Activated naive CD4-positive, alpha-beta T cell treated with anti-CD3 and anti-CD28 coated beads, Interleukin-2, amount 10 ng/mL, durations not matched to agents 7 days and 5 days (primary cell): Measurements from ENCODE around the gene TMEM8B.
A peak's percentile ranks its signal among the peaks of the same experiment; 100 is the strongest.

Source experiments
- CTCF ChIA-PET: fragments of 350-600 bp; sonication (Branson Sonifier 250); formaldehyde crosslinking; loops from one replicate; lab custom pipeline; 2021; ENCODE audit warnings: antibody characterized with exemption; lab: Charles Lee
- DNase-seq: peaks from one replicate; pipeline ENCODE4 v3.0.0-alpha.2; 2020
- H3K27ac Mint-ChIP-seq: one replicate; pipeline ENCODE4 v1.8.0; 2021; ENCODE audit warnings: mild to moderate bottlenecking, moderate library complexity, mixed read lengths
- H3K27me3 Mint-ChIP-seq: one replicate; pipeline ENCODE4 v1.8.0; 2021; ENCODE audit warnings: mild to moderate bottlenecking, mixed read lengths
- H3K36me3 Mint-ChIP-seq: one replicate; pipeline ENCODE4 v1.8.0; 2021; ENCODE audit warnings: mixed read lengths
- H3K4me1 Mint-ChIP-seq: one replicate; pipeline ENCODE4 v1.8.0; 2021; ENCODE audit warnings: mixed read lengths
- H3K4me3 Mint-ChIP-seq: one replicate; pipeline ENCODE4 v1.8.0; 2021; ENCODE audit warnings: mild to moderate bottlenecking, moderate library complexity, mixed read lengths
- H3K9me3 Mint-ChIP-seq: one replicate; pipeline ENCODE4 v1.8.0; 2021; ENCODE audit warnings: mixed read lengths

TMEM8B gene

DNA sequence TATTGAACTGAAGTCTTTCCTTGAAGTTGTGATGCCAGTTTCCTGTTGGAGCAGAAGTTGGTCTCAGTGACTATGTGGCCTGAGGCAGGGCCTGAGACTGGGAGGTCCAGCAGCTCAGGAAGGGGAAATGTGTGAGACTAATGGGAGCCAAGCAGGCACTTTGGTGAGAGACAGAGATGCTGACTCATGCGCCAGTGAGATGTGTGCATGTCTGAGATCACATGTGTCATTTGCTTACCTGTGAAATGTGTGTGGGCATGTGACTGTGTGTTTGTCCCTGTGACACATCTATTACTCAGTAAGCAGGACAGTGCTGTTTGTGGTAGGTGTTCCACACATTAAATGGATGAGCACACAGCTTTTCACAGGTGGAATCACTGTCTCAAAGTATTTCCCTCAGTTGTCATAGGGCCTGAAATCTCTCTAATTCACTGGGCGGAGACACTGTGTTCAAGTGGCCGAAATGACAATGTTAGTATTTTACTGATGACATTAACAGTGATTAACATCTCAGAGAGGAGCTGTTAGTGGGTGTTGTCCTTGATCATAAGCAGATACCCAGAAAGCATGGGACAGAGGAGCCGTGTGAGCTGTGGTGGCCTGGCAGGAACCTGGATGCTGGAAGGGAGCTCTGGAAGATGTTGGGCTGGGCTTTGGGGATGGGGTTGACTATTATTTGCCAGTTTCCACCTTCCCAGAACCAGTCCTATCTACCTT, 30.2 kb upstream of the TMEM8B start:
- DNase-seq = no peak
- Mint-ChIP-seq H3K27me3 (no peaks in the 10 kb centered on the region), H3K27ac (no peak overlapping the region), H3K4me1 (peaks cover 13% of the 10 kb centered on the region), H3K36me3 (peaks cover 8% of the 10 kb centered on the region), H3K4me3 (no peak overlapping the region), H3K9me3 (no peaks in the 10 kb centered on the region)
- CTCF ChIA-PET = interaction anchor here (1.2 to 3.8 kb wide), 3 partner anchors 13 to 42 kb away, joined by 4 to 10 read pairs (median 5); partner anchors contain the start of gene SPAG8

DNA sequence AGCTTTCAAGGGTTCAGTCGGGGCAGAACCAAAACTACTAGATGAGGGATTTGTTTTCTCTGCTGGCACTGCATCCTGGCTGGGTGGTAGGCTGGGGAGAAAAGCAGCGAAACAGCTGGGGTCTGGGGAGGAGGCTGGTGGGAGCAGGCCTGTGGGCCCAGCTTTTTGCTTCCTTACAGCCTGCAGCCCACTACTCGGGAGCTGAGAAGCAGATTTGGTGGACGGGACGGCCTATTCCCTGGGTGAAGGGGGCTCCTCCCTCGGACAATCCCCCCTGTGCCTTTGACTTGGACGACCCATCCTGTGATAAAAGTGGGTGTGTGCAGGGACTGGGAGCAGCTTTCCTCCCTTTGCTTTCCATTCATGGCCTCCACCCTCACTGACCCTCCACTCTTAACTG, 28.5 kb upstream of the TMEM8B start:
- Mint-ChIP-seq H3K4me3 (no peak overlapping the region), H3K36me3 (peaks cover 13% of the 10 kb centered on the region), H3K27me3 (no peaks in the 10 kb centered on the region), H3K27ac (no peak overlapping the region), H3K9me3 (no peaks in the 10 kb centered on the region), H3K4me1 (peaks cover 6% of the 10 kb centered on the region)
- CTCF ChIA-PET = interaction anchor here (1.9 kb wide), 1 partner anchor 11 kb away, joined by 12 read pairs; no protein-coding TSS in a partner anchor
- DNase-seq = no peak

DNA sequence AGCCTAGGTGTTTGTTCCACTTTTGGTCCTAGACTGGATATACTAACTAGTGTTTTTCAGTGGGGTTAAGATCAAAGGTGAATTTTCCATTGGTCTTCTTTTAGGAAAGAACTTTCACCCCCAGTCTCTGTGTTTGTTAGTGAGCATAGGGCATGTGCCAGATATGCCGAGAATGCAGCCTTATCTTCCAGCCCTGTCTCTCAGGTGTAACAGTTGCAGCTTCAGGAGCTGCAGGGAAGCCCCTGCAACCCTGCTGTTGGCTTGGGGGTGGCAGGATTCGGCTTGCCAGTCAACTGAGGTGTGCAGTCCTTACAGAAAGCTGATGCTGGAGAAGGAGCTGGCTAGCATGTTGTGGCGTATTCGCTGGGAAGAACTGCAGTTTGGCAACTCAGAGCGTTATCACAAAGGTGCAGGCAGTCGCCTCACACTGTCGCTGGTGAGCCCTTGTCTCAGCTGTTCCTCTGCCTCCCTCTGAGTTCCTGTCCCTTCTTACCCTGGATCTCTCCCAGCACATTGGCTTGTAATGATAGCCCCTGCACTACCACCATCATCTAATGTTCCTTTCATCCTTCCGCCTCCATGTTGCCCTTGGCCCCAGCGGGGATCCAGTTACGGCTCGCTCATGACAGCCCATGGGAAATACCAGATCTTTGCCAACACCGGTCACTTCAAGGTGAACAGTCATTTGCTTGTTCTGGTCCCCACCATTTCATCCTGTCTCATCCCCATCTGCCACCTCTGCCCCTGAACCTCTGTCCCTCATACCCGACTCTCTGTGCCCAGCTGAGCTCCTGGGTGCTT, 27.5 kb upstream of the TMEM8B start:
- no peak for DNase-seq
- Mint-ChIP-seq H3K27me3 (no peaks in the 10 kb centered on the region), H3K4me3 (no peak overlapping the region), H3K36me3 (peaks cover 16% of the 10 kb centered on the region), H3K27ac (no peak overlapping the region), H3K4me1 (peaks cover 6% of the 10 kb centered on the region), H3K9me3 (no peaks in the 10 kb centered on the region)
- CTCF ChIA-PET = interaction anchor here (1.9 kb wide), 1 partner anchor 12 kb away, joined by 12 read pairs; no protein-coding TSS in a partner anchor

DNA sequence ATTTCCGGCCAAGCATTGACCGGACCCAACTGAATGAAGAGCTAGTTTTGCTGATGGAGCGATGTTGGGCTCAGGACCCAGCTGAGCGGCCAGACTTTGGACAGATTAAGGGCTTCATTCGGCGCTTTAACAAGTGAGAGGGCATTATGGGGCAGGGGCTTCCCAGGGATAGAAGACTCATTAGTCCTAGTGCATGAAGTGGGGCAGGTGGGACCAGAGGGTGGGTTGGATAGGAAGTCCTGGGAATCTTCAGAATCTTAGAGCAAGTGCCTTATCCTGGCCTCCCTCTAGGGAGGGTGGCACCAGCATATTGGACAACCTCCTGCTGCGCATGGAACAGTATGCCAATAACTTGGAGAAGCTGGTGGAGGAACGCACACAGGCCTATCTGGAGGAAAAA, 22.9 kb upstream of the TMEM8B start:
- peaks cover 7% of the 10 kb centered on the region for H3K4me1 Mint-ChIP-seq
- DNase-seq = no peak
- peaks cover 23% of the 10 kb centered on the region for H3K36me3 Mint-ChIP-seq
- no peaks in the 10 kb centered on the region for H3K9me3 Mint-ChIP-seq
- CTCF ChIA-PET = interaction anchor here (1.3 to 2.8 kb wide), 3 partner anchors 16 to 108 kb away, joined by 3 to 10 read pairs (median 6); no protein-coding TSS in a partner anchor
- H3K27me3 Mint-ChIP-seq = no peaks in the 10 kb centered on the region
- H3K27ac Mint-ChIP-seq = no peak overlapping the region
- no peak overlapping the region for H3K4me3 Mint-ChIP-seq

DNA sequence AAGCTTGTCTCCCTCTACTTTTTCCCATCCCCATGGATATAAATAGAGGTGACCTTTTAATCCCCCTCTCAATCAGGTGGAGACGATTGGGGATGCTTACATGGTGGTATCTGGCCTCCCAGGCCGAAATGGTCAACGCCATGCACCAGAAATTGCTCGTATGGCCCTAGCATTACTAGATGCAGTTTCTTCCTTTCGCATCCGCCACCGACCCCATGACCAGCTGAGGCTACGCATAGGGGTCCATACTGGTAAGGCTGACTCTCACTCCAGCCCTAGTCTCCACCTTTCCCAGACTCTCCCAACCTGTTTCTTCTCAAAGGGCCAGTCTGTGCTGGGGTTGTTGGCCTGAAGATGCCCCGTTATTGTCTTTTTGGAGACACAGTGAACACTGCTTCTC, 20.6 kb upstream of the TMEM8B start:
- H3K4me3 Mint-ChIP-seq = no peak overlapping the region
- H3K4me1 Mint-ChIP-seq = peaks cover 31% of the 10 kb centered on the region
- peaks cover 22% of the 10 kb centered on the region for H3K36me3 Mint-ChIP-seq
- CTCF ChIA-PET = interaction anchor here (2.4 kb wide), 1 partner anchor 18 kb away, joined by 7 read pairs; no protein-coding TSS in a partner anchor
- H3K9me3 Mint-ChIP-seq = no peaks in the 10 kb centered on the region
- no peak for DNase-seq
- H3K27me3 Mint-ChIP-seq = no peaks in the 10 kb centered on the region
- no peak overlapping the region for H3K27ac Mint-ChIP-seq

DNA sequence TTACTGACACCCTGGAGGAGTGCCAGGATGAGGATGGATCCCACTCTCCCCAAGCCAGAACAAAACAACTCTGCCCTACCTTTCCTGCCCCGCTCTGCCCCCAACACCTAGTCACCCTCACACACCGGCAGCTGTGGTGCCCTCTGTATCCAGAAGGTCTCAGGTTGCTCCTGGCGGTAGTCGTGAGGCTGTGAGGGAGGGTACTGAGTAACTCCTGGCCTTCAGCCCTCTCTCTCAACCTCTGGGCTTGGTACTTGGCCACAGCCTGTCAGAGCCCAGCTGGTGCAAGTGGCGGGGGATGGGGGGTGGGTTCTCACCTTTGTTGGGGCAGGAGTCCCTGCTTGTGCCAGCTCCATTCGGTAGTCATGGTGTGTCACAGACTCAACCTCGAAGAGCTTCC, 18.9 kb upstream of the TMEM8B start:
- no peak overlapping the region for H3K4me3 Mint-ChIP-seq
- no peak for DNase-seq
- no peak overlapping the region for H3K27ac Mint-ChIP-seq
- H3K9me3 Mint-ChIP-seq = no peaks in the 10 kb centered on the region
- H3K27me3 Mint-ChIP-seq = no peaks in the 10 kb centered on the region
- peaks cover 40% of the 10 kb centered on the region for H3K4me1 Mint-ChIP-seq
- peaks cover 24% of the 10 kb centered on the region for H3K36me3 Mint-ChIP-seq
- CTCF ChIA-PET = interaction anchor here (2.4 kb wide), 1 partner anchor 20 kb away, joined by 7 read pairs; no protein-coding TSS in a partner anchor

DNA sequence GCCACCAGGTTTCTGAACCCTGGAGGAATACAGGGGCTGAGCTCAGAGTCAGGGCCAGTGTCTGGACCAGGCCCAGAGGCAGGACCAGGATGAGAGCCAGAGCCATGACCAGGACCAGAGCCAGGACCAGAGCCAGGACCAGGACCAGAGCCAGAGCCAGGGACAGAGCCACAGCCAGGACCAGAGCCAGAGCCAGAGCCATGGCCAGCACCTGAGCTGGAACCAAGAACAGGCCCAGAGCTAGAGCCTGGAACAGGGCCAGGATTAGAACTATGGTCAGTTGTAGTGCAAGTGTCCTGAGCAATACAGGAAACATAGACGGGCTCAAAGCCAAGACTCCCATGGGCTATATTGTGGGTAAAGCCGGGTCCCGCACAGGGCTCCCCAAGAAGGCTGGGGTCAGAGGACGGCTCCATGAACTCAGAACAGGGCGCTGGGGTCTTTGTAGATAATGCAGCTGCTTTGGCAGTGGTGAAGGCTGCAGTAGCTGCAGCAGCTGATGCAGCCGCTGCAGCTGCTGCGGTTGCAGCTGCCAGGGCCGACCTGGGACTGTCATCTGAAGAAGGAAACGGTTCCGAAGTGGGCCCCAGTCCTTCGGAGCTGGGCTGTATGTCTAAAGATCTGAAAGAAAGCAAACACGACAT, 17.5 kb upstream of the TMEM8B start:
- H3K27me3 Mint-ChIP-seq = peaks cover 4% of the 10 kb centered on the region
- H3K36me3 Mint-ChIP-seq = peaks cover 22% of the 10 kb centered on the region
- peak overlapping the region; percentile 96 for H3K27ac Mint-ChIP-seq
- H3K4me3 Mint-ChIP-seq = peak overlapping the region; percentile 74
- CTCF ChIA-PET = interaction anchor here (0.8 to 2.7 kb wide), 10 partner anchors 13 to 208 kb away, joined by 3 to 14 read pairs (median 4); partner anchors contain the start of genes CCDC107, CREB3, RMRP and TLN1
- H3K9me3 Mint-ChIP-seq = peaks cover 3% of the 10 kb centered on the region
- H3K4me1 Mint-ChIP-seq = peaks cover 47% of the 10 kb centered on the region
- no peak for DNase-seq

DNA sequence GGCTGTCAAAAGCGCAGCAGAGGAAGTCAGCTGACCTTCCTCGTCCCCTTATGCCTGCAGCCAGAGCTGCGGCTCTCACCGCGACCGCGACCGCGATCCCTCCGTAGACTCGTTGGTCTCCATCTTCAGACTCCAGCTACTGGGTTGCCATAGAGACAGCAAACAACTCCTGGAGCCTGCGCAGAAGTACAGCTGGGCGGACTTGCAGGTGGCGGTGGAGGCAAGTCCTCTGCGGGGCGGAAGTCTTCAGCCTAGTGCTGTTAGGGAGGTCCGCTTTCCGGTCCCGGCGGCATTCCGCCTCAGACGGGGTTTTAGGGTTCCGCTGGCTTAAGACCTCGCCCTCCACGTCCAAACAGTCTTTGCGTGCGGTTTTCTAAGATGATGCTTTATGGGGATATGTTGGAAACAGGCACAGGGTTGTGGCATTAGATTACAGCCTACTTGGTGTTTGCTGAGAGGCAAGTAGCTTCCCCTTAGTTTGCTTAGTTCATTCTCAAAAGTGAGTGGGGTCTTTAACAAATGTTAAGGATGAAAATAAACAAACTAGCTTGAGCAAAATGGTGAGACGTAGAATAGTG, 16.9 kb upstream of the TMEM8B start, which contains the start of gene SPAG8:
SPAG8 (minus strand) TSS at position 238 of the 578 bp plus-strand sequence; CDS start at position 123, 115 bp downstream.
- Mint-ChIP-seq H3K4me1 (peaks cover 47% of the 10 kb centered on the region), H3K9me3 (peaks cover 3% of the 10 kb centered on the region), H3K4me3 (peak within 1 kb of the TSS; percentile 74), H3K27me3 (peaks cover 10% of the 10 kb centered on the region), H3K36me3 (peaks cover 18% of the 10 kb centered on the region), H3K27ac (peak within 1 kb of the TSS; percentile 96)
- peak; percentile 98 for DNase-seq
- CTCF ChIA-PET = interaction anchor here (0.8 to 2.7 kb wide), 10 partner anchors 13 to 208 kb away, joined by 3 to 14 read pairs (median 4); partner anchors contain the start of genes CCDC107, CREB3, RMRP and TLN1

DNA sequence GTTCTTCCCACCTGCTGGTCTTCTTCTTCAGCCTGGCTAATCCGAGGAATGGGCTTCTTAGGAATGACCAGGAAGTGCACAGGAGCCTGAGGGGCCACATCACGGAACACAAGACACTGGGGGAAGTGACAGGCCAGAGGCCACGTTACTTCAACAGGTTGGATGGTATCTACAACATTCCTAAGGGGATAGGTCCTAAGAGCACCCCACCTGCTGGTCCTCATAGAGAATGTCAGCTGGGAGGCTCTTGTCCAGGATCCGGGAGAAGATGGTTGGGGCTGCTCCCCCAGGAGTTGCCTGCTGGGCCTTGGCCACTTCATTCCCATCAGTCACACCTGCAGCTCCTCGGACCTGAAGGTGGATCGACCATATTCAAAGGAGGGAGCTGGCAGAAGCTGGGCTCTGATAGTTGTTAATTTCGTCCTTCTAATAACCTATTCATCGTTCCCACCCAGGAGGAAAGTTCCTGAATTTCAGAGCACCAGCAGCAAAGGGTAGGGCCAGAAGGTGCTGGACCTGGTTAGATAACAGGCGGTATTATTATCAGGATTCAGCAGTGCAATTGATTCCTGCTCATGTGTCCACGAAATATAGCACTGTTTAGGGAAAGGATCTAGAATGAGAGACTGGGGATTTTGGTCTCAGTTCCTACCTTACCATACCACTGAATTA, 15.5 kb upstream of the TMEM8B start:
- CTCF ChIA-PET = interaction anchor here (0.9 to 2.7 kb wide), 10 partner anchors 13 to 203 kb away, joined by 3 to 14 read pairs (median 4); no protein-coding TSS in a partner anchor
- DNase-seq = no peak
- Mint-ChIP-seq H3K9me3 (peaks cover 3% of the 10 kb centered on the region), H3K4me1 (peaks cover 47% of the 10 kb centered on the region), H3K27me3 (peaks cover 25% of the 10 kb centered on the region), H3K4me3 (peak overlapping the region; percentile 83), H3K36me3 (peaks cover 16% of the 10 kb centered on the region), H3K27ac (peak overlapping the region; percentile 91)

DNA sequence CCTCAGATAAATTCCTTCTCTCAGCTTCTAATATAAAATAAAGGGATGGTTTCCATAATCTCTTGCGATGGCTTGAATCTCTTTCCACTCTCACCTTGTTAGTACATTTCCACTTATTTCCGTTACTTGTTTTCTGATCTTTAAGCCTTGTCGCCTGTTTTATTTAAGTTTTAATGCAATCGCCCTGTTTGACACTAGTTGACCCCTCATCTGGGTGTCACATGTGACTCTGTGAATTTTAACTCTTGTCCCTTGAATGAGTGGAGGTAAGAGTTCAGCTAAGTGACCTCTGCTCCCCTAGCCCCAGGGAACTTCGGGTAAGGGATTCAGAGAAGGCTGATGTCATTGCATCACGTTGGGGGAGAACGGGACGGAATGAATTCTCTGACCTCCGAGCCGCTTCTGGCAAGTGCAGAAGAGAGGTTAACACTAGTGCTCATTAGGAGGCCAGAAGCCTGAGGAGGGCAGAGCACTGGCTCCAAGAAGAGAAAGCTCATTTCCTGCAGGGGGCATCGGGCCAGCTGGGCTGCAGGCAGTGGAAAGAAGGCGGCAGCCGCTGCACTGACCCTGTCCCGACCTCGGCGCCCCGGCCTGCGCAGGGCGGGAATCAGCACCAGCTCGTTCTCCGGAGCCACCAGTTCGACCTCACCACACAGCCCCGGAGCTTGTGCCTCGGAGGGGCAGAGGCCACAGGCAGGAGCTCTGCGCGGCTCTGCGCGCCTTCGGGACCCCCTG, 14.8 kb upstream of the TMEM8B start:
- Mint-ChIP-seq H3K4me3 (peak overlapping the region; percentile 83), H3K9me3 (peaks cover 3% of the 10 kb centered on the region), H3K4me1 (peaks cover 47% of the 10 kb centered on the region), H3K36me3 (peaks cover 14% of the 10 kb centered on the region), H3K27ac (peak overlapping the region; percentile 91), H3K27me3 (peaks cover 28% of the 10 kb centered on the region)
- peak; percentile 64 for DNase-seq
- CTCF ChIA-PET = interaction anchor here (0.8 to 2.7 kb wide), 8 partner anchors 12 to 203 kb away, joined by 3 to 14 read pairs (median 3); no protein-coding TSS in a partner anchor

DNA sequence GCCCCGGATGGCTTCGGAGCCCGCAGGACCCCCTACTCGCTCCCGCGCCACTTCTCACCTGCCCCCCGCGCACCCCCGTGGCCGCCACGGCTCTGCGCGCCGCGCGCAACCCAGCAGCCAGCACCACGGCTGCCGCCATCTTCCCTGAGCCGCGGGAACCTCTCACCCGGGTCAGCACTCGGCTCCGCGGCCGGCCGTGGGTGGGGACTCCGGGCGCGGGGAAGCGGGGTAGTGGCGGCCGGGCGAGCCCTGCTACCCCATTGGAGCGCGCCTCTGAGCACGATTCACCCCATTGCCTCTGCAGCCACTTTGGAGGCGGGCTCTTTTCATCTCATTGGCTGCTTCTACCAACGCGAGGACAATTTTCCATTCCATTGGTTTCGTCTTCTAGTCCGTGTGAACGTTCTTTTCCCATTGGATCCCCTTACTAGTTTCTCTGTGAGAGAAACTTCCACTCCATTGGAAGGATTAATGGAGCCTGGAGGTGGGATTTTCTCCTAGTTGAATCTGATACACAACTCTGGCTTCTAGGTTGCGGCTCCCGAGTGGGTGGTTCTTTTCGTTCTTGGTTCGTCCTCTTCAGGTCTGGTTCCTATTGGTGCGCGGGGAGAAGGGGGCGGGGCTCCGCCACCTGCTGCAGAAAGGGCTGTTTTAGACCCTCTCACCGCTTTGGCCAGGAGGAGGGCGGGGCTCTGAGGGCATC, 14.0 kb upstream of the TMEM8B start, which contains the start of gene HINT2:
HINT2 (minus strand) TSS at position 202 of the 703 bp plus-strand sequence; CDS start at position 139, 63 bp downstream.
- DNase-seq = peak; percentile 100
- Mint-ChIP-seq H3K36me3 (peaks cover 13% of the 10 kb centered on the region), H3K4me1 (peaks cover 47% of the 10 kb centered on the region), H3K27me3 (peaks cover 31% of the 10 kb centered on the region), H3K9me3 (peaks cover 3% of the 10 kb centered on the region), H3K27ac (peak within 1 kb of the TSS; percentile 97), H3K4me3 (peak within 1 kb of the TSS; percentile 83)
- CTCF ChIA-PET = interaction anchor here (0.8 to 1.9 kb wide), 5 partner anchors 12 to 204 kb away, joined by 3 to 14 read pairs (median 3); no protein-coding TSS in a partner anchor

DNA sequence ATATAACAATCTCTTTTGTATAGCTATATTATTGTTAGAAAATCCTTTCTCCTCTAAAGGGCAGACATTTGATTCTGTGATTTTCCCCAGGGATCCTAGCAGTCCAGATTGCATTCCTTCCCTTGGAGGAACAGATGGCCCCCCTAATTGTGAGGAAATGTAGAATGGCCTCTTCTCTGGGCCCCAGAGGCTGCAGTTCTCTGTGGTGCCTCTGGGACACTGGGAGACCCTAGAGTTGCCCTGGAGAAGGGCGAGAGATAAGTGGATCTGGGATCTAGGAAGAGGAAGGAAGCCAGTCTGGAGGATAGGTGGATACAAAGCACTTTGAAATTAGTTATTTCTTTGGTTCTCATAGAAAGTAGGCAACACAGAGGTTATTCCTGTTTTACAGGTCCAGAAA, 12.3 kb upstream of the TMEM8B start:
- H3K27me3 Mint-ChIP-seq = peaks cover 44% of the 10 kb centered on the region
- peaks cover 33% of the 10 kb centered on the region for H3K4me1 Mint-ChIP-seq
- DNase-seq = no peak
- no peak overlapping the region for H3K4me3 Mint-ChIP-seq
- no peak overlapping the region for H3K27ac Mint-ChIP-seq
- CTCF ChIA-PET = no interaction called here
- peaks cover 3% of the 10 kb centered on the region for H3K9me3 Mint-ChIP-seq
- H3K36me3 Mint-ChIP-seq = peaks cover 12% of the 10 kb centered on the region
